ENCODE results near the gene INPP4B.

Gene INPP4B

GRCh38 chr4:142378179-142378578 is 467.9 kb downstream of the INPP4B start:
- Histone ChIP-seq H3K27ac (ENCODE audit: low read length) (no peak overlapping the region), H3K4me1 (ENCODE audit: control insufficient read depth, low read depth, low read length) (no peaks in the 10 kb centered on the region), H3K4me3 (ENCODE audit: low read length) (no peak overlapping the region), H3K36me3 (ENCODE audit: control insufficient read depth, low read depth, low read length) (no peaks in the 10 kb centered on the region), H3K9ac (ENCODE audit: low read length) (no peak overlapping the region), H3K9me3 (ENCODE audit: control insufficient read depth, low read depth, low read length) (no peaks in the 10 kb centered on the region), H3K27me3 (ENCODE audit: control insufficient read depth, insufficient read depth, low read length) (no peaks in the 10 kb centered on the region)

- no peaks in the 10 kb centered on the region for H3K4me1 ChIP-seq (ENCODE audit: control insufficient read depth, low read depth, low read length)
- H3K27me3 ChIP-seq (ENCODE audit: control insufficient read depth, insufficient read depth, low read length), result no peaks in the 10 kb centered on the region
- no peak overlapping the region for H3K9ac ChIP-seq (ENCODE audit: low read length)
- no peak overlapping the region for H3K4me3 ChIP-seq (ENCODE audit: low read length)
- H3K9me3 ChIP-seq (ENCODE audit: control insufficient read depth, low read depth, low read length), result no peaks in the 10 kb centered on the region
- H3K27ac ChIP-seq (ENCODE audit: low read length), result no peak overlapping the region
- no peaks in the 10 kb centered on the region for H3K36me3 ChIP-seq (ENCODE audit: control insufficient read depth, low read depth, low read length)
Observed at GRCh38 chr4:142377342-142378091, 468.6 kb downstream of the INPP4B start.

- Histone ChIP-seq H3K4me3 (ENCODE audit: low read length) (no peak overlapping the region), H3K36me3 (ENCODE audit: control insufficient read depth, low read depth, low read length) (no peaks in the 10 kb centered on the region), H3K9me3 (ENCODE audit: control insufficient read depth, low read depth, low read length) (no peaks in the 10 kb centered on the region), H3K27ac (ENCODE audit: low read length) (no peak overlapping the region), H3K27me3 (ENCODE audit: control insufficient read depth, insufficient read depth, low read length) (no peaks in the 10 kb centered on the region), H3K9ac (ENCODE audit: low read length) (no peak overlapping the region), H3K4me1 (ENCODE audit: control insufficient read depth, low read depth, low read length) (no peaks in the 10 kb centered on the region)
Observed at GRCh38 chr4:142376204-142376603, 469.9 kb downstream of the INPP4B start.

- Histone ChIP-seq H3K9me3 (ENCODE audit: control insufficient read depth, low read depth, low read length) (no peaks in the 10 kb centered on the region), H3K9ac (ENCODE audit: low read length) (no peak overlapping the region), H3K27ac (ENCODE audit: low read length) (no peak overlapping the region)
Observed at GRCh38 chr4:142373610-142374009, 472.5 kb downstream of the INPP4B start.

GRCh38 chr4:142372530-142373260 is 473.4 kb downstream of the INPP4B start:
- H3K36me3 ChIP-seq (ENCODE audit: control insufficient read depth, low read depth, low read length), result no peaks in the 10 kb centered on the region
- H3K27ac ChIP-seq (ENCODE audit: low read length), result no peak overlapping the region
- H3K9ac ChIP-seq (ENCODE audit: low read length), result no peak overlapping the region
- no peaks in the 10 kb centered on the region for H3K27me3 ChIP-seq (ENCODE audit: control insufficient read depth, insufficient read depth, low read length)
- H3K9me3 ChIP-seq (ENCODE audit: control insufficient read depth, low read depth, low read length), result no peaks in the 10 kb centered on the region
- H3K4me1 ChIP-seq (ENCODE audit: control insufficient read depth, low read depth, low read length), result peaks cover under 1% of the 10 kb centered on the region
- H3K4me3 ChIP-seq (ENCODE audit: low read length), result no peak overlapping the region

More at GRCh38 chr4:142373610-142374009, 472.5 kb downstream of the INPP4B start:
- Histone ChIP-seq H3K27me3 (ENCODE audit: control insufficient read depth, insufficient read depth, low read length) (no peaks in the 10 kb centered on the region), H3K36me3 (ENCODE audit: control insufficient read depth, low read depth, low read length) (no peaks in the 10 kb centered on the region), H3K4me1 (ENCODE audit: control insufficient read depth, low read depth, low read length) (no peaks in the 10 kb centered on the region), H3K4me3 (ENCODE audit: low read length) (no peak overlapping the region)

GRCh38 chr4:142369141-142369540 is 477.0 kb downstream of the INPP4B start:
- Histone ChIP-seq H3K4me1 (ENCODE audit: control insufficient read depth, low read depth, low read length) (peaks cover 14% of the 10 kb centered on the region), H3K9ac (ENCODE audit: low read length) (no peak overlapping the region)

GRCh38 chr4:142367418-142368180 is 478.5 kb downstream of the INPP4B start:
- H3K27ac ChIP-seq (ENCODE audit: low read length), result no peak overlapping the region
- no peak overlapping the region for H3K4me3 ChIP-seq (ENCODE audit: low read length)
- H3K4me1 ChIP-seq (ENCODE audit: control insufficient read depth, low read depth, low read length), result peaks cover 14% of the 10 kb centered on the region
- no peak overlapping the region for H3K9ac ChIP-seq (ENCODE audit: low read length)
- H3K36me3 ChIP-seq (ENCODE audit: control insufficient read depth, low read depth, low read length), result no peaks in the 10 kb centered on the region
- H3K27me3 ChIP-seq (ENCODE audit: control insufficient read depth, insufficient read depth, low read length), result no peaks in the 10 kb centered on the region
- H3K9me3 ChIP-seq (ENCODE audit: control insufficient read depth, low read depth, low read length), result no peaks in the 10 kb centered on the region

More at GRCh38 chr4:142369141-142369540, 477.0 kb downstream of the INPP4B start:
- H3K9me3 ChIP-seq (ENCODE audit: control insufficient read depth, low read depth, low read length), result no peaks in the 10 kb centered on the region
- H3K27me3 ChIP-seq (ENCODE audit: control insufficient read depth, insufficient read depth, low read length), result no peaks in the 10 kb centered on the region
- H3K4me3 ChIP-seq (ENCODE audit: low read length), result no peak overlapping the region
- no peaks in the 10 kb centered on the region for H3K36me3 ChIP-seq (ENCODE audit: control insufficient read depth, low read depth, low read length)
- H3K27ac ChIP-seq (ENCODE audit: low read length), result no peak overlapping the region

GRCh38 chr4:142366769-142367181 is 479.3 kb downstream of the INPP4B start:
- H3K27ac ChIP-seq (ENCODE audit: low read length), result no peak overlapping the region
- no peak overlapping the region for H3K4me3 ChIP-seq (ENCODE audit: low read length)
- H3K9me3 ChIP-seq (ENCODE audit: control insufficient read depth, low read depth, low read length), result no peaks in the 10 kb centered on the region

GRCh38 chr4:142365391-142365790 is 480.7 kb downstream of the INPP4B start:
- peaks cover 14% of the 10 kb centered on the region for H3K4me1 ChIP-seq (ENCODE audit: control insufficient read depth, low read depth, low read length)
- no peak overlapping the region for H3K9ac ChIP-seq (ENCODE audit: low read length)
- H3K27ac ChIP-seq (ENCODE audit: low read length), result no peak overlapping the region
- no peaks in the 10 kb centered on the region for H3K36me3 ChIP-seq (ENCODE audit: control insufficient read depth, low read depth, low read length)
- no peaks in the 10 kb centered on the region for H3K9me3 ChIP-seq (ENCODE audit: control insufficient read depth, low read depth, low read length)
- no peak overlapping the region for H3K4me3 ChIP-seq (ENCODE audit: low read length)
- H3K27me3 ChIP-seq (ENCODE audit: control insufficient read depth, insufficient read depth, low read length), result no peaks in the 10 kb centered on the region

More at GRCh38 chr4:142366769-142367181, 479.3 kb downstream of the INPP4B start:
- Histone ChIP-seq H3K27me3 (ENCODE audit: control insufficient read depth, insufficient read depth, low read length) (no peaks in the 10 kb centered on the region), H3K4me1 (ENCODE audit: control insufficient read depth, low read depth, low read length) (peaks cover 14% of the 10 kb centered on the region), H3K36me3 (ENCODE audit: control insufficient read depth, low read depth, low read length) (no peaks in the 10 kb centered on the region), H3K9ac (ENCODE audit: low read length) (no peak overlapping the region)

- Histone ChIP-seq H3K4me3 (ENCODE audit: low read length) (no peak overlapping the region), H3K9ac (ENCODE audit: low read length) (no peak overlapping the region), H3K4me1 (ENCODE audit: control insufficient read depth, low read depth, low read length) (peaks cover 14% of the 10 kb centered on the region), H3K27ac (ENCODE audit: low read length) (no peak overlapping the region), H3K36me3 (ENCODE audit: control insufficient read depth, low read depth, low read length) (no peaks in the 10 kb centered on the region), H3K27me3 (ENCODE audit: control insufficient read depth, insufficient read depth, low read length) (no peaks in the 10 kb centered on the region), H3K9me3 (ENCODE audit: control insufficient read depth, low read depth, low read length) (no peaks in the 10 kb centered on the region)
Observed at GRCh38 chr4:142363686-142364085, 482.4 kb downstream of the INPP4B start.

- Histone ChIP-seq H3K4me3 (ENCODE audit: low read length) (no peak overlapping the region), H3K9me3 (ENCODE audit: control insufficient read depth, low read depth, low read length) (no peaks in the 10 kb centered on the region), H3K36me3 (ENCODE audit: control insufficient read depth, low read depth, low read length) (no peaks in the 10 kb centered on the region), H3K4me1 (ENCODE audit: control insufficient read depth, low read depth, low read length) (peaks cover 7% of the 10 kb centered on the region), H3K9ac (ENCODE audit: low read length) (no peak overlapping the region), H3K27ac (ENCODE audit: low read length) (no peak overlapping the region), H3K27me3 (ENCODE audit: control insufficient read depth, insufficient read depth, low read length) (no peaks in the 10 kb centered on the region)
Observed at GRCh38 chr4:142361981-142362380, 484.1 kb downstream of the INPP4B start.

Measured in iPS-18a (cell line).